Measurements from ENCODE around the gene LCN15. TPM values are rescaled to one million over a fixed set of nuclear protein-coding genes. Genes with fewer than 3 reads are reported as not detected.
A peak's percentile ranks its signal among the peaks of the same experiment; 100 is the strongest.

LCN15 gene
- total RNA-seq, 1 donor from 2014 or later, result not detected

DNA sequence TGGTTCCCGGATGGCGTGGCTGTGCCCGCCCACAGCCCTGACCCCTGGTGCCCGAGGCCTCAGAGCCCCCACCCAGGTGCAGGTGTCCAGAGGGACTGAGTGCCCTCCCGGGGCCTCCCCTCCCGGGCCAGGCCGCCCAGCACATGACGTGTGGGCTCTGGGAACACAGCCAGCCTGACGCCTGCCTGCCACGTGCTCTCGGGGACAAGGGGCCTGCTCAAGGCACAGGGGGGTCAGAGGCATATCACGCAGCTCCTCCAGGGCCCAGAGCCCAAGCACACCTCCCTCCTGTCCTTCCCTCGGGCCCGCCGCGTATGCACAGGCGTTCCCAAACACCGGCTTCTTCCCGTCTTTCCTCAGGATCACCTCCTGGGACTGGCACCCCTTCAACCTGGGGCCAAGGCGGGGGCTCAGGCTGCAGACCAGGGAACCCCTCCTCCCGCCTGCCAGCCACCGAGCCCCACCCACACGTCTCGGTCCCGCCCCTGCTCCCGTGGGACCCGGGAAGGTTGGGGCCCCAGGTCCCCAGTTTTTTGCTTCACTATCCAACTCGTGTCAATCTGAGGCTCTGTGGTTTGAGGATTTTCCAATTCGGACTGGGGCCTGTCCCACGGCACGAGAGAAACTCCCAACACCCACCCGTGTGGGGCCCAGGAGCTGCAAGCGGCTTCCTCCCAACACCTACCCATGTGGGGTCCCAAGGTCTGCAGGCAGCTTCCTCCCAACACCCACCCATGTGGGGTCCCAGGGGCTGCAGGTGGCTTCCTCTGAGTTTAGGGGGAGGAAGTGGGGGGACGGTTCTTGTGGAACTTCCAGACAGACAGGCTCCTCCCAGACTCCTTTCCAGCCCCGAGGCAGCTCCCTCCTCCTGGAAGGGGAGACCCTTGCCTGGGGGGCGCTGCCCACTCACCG, 23.1 kb downstream of the LCN15 start:
- DNase-seq, result no peak

DNA sequence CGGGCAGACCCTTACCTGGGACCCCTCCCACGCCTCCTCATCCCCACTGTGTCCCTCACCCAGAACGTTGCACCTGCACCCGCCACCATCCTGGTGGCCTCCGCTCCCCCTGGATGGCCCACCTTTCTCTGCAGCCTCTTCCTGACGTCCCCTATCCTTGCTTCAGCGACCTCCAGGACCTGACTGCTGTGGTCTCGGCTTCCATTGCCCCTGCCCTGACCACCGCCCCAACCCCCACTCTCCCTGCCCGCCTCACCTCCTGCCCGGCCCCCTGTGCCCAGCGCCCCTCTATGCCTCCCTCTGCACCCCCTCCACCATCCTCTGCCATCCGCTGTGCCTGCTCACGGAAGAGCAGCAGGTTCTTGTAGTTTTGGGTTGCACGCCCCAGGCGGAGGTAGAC, 23.8 kb downstream of the LCN15 start:
- no peak for DNase-seq

DNA sequence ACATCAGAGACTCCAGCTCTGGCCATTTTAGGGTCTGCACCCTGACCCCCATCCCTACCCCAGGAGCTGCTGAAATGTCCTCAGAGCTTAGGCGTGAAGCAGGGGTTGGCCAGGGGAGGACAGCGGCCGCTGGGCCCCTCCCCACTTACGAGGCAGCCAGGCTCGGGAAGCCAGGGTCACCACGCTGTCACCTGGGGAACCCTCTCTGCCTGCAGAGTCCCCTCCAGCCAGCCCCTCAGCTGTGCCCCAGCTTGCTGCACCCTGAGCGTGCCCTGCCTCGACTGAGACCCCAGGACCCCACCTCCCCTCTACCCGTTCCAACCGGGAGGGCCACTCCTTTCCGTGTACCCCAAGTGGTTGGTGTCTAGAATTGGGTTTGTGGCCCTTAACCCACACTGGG, 24.2 kb downstream of the LCN15 start:
- DNase-seq, result no peak

DNA sequence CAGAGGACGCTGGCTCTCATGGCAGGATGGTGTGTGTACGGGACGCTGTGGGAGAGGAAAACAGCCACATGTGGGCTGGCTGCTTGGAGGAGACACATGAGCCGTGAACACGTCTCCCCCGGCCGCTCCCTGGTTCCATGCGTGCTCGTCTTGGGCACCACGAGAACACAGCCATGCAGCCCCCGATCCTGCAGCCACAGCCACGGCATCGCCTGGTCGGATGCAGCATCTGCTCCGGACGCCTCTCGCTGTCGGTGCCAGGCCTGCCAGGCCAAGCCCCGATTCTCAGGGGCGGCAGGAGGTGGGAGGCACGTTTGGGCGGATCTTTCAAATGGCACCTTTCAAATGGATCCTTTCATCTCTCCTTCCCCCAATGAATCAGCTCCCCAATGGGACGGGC, 24.8 kb downstream of the LCN15 start:
- no peak for DNase-seq

DNA sequence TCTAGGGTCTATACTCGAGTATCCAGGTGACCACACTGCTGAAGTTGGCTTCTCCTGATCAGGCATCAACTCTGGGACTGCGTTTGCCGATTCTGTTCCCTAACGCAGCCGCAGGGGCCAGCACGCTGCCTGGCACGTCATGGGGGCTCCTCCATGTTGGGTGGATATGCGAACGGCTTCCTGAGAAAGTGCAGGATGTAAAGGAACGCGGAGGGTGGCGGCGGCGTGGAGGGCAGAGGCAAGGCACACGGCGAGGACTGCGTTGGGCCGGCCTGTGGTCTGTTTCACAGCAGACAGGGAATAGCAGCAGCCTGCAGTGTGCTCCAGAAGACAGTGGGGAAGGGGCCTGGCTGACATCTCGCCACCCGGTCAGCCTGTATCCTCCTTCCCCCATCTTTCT, 25.4 kb downstream of the LCN15 start:
- no peak for DNase-seq

DNA sequence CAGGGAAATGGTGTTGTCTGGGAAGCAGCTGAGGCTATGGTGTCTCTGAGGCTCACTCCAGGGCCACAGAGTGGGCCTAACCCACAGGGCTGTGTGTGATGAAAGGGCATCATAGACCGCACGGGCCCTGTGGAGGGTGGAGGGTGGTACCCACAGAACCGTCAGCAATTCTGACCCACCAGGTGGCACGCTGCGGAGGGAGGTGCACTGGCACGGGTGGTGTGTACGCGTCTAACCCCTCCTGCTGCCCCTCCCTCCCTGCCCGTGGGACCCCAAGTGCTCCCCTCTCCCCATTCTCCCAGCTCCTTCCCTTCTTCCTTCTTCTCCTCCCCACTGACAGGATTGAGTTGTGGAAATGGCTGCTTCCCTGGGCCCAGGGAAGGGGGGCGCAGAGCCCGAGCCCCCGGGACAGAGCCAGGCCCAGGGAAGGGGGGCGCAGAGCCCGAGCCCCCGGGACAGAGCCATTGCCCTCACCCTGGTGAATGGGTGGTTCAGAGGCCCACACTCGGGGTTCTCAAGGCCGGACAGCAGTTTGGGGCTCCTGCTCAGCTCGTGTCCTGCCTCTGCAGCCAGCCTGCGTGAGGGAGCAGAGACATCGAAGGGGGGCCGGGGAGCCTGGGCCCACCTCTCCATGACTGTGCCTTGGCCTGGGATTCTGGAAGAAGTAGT, 28.4 kb downstream of the LCN15 start:
- no peak for DNase-seq

DNA sequence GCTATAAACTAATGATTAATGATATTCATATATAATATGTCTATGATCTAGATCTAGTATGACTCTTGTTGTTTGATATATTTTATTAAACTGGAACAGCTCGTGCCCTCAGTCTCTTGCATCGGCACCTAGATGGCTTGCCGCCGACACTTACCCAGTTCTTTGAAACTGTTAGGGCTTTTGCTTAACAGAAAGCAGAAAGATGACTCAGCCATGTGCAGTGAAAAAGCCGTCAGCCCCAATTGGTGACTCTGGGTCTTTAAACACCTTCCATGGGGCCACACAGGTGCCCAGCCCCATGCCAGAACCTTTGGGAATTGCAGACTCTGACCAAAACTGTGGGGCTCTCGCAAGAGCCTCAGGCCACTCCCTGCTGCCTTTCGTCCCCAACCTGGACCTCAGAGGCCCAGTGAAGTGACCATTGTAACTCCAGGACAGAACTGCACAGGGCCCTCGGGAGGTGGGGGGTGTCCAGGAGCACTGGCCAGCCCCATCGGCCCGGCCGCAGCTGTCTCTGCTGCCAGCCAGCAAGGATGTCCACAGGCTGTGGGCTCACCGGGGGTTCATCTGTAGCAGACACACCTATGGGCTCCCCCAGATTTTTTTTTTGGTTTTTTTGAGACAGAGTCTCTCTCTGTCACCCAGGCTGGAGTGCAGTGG, 29.4 kb downstream of the LCN15 start:
- no peak for DNase-seq

DNA sequence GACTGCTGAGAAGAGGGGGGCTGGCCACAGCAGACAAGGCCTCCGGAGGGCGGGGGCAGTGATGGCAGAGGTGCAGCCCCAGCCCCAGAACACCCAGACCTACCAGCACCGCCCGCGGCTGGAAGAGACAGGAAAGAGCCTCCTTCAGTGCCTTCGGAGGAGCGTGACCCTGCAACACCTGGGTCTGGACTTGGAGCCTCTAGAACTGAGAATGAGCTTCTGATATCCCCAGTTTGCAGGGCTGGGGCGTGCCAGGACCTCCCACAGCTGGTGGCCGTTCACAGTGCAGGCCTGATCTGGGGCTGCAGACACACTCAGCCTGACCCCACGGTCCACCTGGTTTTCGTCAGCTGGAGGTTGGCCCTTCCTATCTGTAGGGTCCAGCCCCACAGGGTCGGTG, 30.7 kb downstream of the LCN15 start:
- DNase-seq, result no peak

DNA sequence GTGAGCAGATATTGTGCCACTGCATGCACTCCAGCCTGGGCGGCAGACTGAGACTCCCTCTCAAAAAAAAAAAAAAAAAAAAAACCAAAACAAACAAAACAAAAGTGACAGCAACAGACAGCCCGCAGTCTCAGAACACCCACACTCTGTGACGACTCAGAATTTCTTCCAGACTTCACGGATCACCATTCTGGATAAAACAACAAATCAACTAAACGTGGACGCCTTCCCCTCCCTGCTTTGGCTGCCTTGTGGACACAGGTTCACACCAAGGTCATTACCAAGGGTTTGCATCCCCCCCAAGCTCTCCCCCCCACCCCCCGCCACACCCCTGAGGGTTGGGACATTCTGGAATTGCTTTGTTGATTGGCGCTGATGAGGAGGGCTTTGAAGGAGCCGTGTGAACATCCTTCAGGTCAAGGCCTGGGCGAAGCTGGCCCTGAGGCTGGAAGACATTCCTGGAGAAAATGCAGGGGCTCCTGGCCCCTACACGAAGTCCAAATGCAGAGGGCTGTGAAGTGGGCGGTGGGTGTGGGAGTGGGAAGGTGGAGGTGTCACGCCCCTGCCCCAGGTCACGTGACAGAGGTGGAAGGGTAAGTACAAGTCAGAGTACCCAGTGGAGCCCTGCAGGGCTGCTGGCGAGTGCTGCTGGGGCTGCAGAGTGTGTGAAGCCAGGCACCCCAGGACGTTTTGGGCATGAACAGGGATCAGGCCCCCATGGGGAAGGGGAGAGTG, 31.7 kb downstream of the LCN15 start:
- DNase-seq, result no peak

DNA sequence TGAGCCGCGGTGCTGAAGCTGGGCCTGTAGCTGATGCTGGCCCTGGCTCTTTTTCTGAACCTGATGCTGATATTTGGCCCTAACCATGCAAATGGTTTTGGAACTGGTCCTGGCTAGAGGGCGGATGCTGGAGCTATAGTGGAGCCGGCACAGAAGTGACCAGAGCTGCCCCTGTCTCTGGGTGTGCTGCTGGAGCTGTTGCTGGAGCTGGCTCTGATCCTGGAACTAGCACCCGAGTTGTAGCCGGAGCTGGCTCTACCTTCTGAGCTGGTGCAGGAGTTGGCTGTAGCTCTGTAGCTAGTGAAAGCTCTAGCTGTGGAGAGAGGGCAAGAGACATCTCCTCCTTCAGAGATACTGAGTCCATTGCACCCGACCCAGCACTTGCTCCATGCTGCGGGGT, 34.4 kb downstream of the LCN15 start:
- DNase-seq, result no peak

DNA sequence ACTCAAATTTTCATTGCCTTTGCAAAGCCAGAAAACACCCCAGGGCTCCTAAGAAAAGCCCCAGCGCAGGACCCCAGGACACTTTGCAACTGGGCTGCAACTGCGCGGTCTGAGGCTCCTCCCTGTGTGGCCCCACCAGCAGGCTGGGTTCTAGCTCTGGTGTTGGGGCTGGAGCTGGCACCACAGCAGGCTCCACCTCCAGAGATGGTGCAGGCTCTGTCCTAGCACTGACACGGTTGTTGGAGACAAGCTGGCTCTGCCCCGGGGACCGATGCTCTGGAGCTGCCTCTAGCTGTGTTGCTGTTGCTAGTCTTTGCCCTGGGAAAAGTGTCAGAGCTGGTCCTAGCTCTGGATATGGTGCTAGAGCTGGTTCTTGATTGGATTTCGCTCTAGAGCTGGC, 35.2 kb downstream of the LCN15 start:
- DNase-seq, result no peak

DNA sequence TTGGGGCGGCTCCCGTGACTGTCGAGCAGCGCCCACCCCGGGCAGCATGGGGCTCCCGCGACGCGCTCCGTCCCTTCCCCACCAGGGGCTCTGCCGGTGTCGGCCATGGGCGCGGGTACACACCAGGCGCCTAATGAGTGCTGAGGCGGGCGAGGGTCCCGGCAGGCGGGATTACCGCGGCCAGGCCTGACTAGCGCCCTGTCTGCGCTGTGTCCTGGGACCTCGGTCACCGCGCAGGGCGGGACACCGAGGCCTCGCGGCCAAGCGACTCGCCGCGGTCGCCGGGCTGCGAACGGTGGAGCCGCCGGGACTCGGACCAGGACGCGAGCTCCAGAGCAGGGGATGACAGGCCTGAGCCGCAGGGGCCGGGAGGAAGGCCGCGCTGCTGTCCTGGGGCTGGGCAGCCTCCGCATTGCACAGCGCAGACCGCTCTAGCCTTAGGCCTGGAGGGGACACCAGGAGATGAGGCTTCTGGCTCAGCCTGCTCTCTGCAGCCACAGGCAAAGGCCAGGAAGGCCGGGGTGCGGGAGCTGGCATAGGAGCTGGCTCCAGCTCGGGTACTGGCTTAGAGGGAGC, 35.7 kb downstream of the LCN15 start:
- DNase-seq, result no peak

DNA sequence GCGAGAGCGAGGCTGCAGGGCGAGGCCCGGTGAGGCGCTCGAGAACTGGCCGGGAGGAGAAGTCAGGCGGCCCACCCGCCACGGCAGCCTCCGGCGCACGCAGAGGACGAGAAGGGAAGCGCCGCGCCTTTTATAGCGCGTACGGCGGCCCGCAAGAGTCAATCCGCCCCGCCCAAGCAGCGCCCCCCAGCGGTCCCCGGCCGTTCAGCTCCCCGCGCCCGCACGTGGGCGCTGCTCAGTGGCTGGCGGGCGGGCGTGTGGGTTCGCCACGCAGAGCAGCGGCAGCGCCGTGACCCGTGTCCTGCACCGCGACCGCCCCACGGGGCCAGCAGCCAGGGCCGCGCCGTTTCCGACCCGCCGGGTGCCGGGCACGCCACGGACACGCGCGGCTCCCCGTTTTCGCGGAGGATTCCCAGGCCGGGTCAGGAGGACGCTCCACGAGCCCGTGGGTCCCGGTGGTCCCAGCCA, 36.2 kb downstream of the LCN15 start:
- DNase-seq, result peak; percentile 85

DNA sequence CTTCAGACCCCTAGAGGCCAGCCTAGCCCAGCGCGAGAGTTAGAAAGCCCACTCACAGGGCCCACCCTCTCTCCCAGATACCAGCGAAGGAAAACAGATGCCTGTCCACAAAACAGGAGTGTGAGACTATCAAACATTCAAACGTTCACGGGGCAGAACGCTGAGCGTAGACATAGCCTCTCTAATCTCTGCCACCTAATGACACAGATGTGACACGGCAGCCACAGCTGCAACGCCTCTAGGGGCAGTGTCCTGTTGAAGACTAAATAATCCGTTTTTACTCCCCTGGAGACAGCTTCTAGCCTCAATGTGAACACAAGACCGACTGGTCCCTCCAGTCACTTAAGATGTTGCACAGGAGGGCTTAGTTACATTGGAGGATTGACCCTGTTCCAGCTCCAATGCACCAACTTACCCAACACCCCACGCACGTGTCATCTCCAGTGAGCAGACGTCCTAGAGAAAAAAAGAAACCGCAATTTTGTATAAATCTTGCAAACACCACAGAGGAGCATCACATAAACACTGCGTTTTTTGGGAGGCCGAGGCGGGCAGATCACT, 37.6 kb downstream of the LCN15 start:
- no peak for DNase-seq

DNA sequence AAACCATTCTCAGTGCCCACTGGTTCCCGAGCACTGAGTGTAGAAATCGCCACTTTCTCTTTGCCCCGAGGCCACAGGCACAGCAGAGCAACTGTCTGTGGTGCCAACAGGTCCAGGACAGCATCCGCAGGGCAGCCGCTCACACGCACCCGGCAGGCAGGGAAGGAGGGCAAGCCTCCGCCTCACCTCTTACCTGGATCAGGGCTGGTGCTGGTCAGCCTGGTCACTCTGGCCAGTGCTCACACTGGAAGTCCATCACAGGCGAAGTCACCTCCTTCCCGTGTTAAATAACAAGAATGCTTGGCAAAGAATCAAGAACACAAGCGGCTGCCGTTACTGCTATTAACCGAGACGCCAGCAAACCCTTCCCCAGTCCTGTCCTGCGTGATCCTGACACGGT, 38.2 kb downstream of the LCN15 start:
- DNase-seq, result no peak

DNA sequence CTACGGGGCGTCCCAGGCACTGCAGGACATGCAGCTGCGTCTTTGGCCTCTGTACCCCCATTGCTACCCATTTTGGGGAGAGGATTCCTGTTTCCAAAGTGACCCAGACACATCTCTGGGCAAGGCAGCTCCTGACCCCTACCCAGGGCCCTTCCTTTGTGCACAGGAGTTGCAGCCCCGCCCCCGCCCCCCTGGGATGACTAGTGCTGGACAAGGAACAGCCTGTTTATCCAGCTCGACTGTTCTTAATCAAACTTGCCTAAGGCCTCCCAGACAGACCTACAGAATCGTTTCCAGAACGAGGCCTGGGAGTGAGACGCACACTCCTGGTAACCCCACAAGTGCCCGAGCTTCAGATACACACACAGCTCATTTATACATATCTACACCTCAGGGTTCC, 38.7 kb downstream of the LCN15 start:
- no peak for DNase-seq

DNA sequence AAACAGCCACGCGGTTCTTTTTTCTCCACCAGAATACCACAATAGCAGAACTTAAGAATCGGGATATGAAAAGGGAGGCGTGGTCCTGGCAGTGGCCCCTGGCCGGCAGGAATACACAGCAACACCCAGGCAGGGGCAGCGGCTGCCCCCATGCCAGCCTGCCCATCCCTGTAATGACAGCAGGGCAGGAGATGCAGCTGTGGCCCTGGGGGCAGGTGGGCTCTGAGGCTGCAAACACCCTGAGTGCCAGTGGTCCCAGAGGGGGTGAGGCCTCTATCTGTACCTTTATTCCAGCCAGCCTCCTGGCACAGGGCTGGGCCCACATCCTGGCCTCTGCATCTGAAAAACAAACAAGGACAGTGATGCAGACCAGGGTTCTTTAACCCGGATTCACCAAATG, 39.5 kb downstream of the LCN15 start:
- DNase-seq, result no peak

DNA sequence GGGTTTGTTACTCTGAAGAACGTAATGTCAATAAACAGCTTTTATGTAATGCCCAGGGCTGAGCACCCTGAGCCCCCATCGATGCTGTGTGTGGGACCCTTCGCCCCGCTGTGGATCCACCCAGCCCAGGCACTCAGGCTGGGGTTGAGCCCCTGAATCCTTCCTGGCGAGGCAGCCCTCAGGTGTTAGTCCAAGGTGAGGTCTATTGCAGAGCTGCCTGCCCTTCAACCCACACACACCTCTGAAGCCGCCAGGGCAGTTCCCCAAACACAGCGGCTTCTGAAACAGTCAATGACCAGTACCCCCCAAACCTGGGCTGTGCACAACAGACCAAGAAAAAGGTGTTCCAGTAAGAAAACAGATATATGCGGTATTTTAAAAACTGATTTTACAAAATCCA, 40.3 kb downstream of the LCN15 start:
- no peak for DNase-seq

DNA sequence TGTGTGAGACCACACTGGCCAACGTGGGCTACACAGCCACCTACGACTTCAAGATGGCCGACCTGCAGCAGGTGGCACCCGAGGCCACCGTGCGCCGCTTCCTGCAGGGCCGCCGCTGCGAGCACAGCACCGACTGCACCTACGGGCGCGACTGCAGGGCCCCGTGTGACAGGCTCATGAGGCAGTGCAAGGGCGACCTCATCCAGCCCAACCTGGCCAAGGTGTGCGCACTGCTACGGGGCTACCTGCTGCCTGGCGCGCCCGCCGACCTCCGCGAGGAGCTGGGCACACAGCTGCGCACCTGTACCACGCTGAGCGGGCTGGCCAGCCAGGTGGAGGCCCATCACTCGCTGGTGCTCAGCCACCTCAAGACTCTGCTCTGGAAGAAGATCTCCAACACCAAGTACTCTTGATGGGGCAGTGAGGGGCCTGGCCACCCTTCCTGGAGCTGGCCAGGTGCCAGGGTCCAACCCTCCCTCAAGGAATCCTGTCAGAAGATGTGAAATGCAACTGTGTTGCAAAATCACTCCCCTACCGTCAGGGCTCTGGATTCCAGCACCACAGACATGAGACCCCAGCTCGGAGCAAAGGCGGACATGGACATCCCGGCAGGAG, 40.8 kb downstream of the LCN15 start:
- no peak for DNase-seq

DNA sequence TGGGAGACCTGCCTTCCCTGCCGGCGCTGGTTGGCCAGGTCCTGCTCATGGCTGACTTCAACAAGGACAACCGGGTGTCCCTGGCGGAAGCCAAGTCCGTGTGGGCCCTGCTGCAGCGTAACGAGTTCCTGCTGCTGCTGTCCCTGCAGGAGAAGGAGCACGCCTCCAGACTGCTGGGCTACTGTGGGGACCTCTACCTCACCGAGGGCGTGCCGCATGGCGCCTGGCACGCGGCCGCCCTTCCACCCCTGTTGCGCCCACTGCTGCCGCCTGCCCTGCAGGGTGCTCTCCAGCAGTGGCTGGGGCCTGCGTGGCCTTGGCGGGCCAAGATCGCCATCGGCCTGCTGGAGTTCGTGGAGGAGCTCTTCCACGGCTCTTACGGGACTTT, 41.4 kb downstream of the LCN15 start:
- no peak for DNase-seq

Measured in skin of body (tissue), 2 donors.